ENCODE data around the gene C1orf226.

GRCh38 chr1:162369571-162369970 is 12.0 kb upstream of the C1orf226 start:
- no peak for TF ChIP-seq REST (IDR thresholded peaks at IDR 0.05)
- TF ChIP-seq CTCF (IDR thresholded peaks at IDR 0.05), result no peak
- TF ChIP-seq EP300 (IDR thresholded peaks at IDR 0.05), result no peak
- TF ChIP-seq ELK1 (IDR thresholded peaks at IDR 0.05; ENCODE audit: low read depth, low read length), result no peak
- TF ChIP-seq TP53 (CRISPR knock-in tag; IDR thresholded peaks at IDR 0.05), result no peak
- TF ChIP-seq CHD2 (IDR thresholded peaks at IDR 0.05; ENCODE audit: low read length, partially characterized antibody), result no peak
- no peak for TF ChIP-seq POLR2AphosphoS2 (conservative IDR thresholded peaks at IDR 0.05; ENCODE audit: low read length)
